Prostate gland (tissue), 2 donors: ENCODE measurements around the gene CLCNKA. TPM values are rescaled to one million over a fixed set of nuclear protein-coding genes. Genes with fewer than 3 reads are reported as not detected.
A peak's percentile ranks its signal among the peaks of the same experiment; 100 is the strongest.

ENCODE experiments used
- DNase-seq: peaks from one replicate; pipeline ENCODE4 v3.0.0-alpha.2; 2019; ENCODE audit warnings: low spot score
- H3K27ac ChIP-seq, 2 donors: fragments of 200-600 bp; sonication (generic); 2 replicates each; pipeline ENCODE4 v1.5.1; 2017 to 2019
- H3K27me3 ChIP-seq: fragments of 200-600 bp; sonication (generic); replicated peaks from 2 replicates; pipeline ENCODE4 v1.5.1; 2019; ENCODE audit not compliant: insufficient read depth
- H3K36me3 ChIP-seq, 2 donors: fragments of 200-600 bp; sonication (generic); 1 replicate in 1 of 2; 2 replicates in 1 of 2; pipeline versions ENCODE4 v1.5.1 to v1.8.1; 2017 to 2019
- H3K4me1 ChIP-seq: fragments of 200-600 bp; sonication (generic); replicated peaks from 2 replicates; pipeline ENCODE4 v1.5.1; 2019
- H3K4me3 ChIP-seq, 2 donors: fragments of 200-600 bp; sonication (generic); 2 replicates each; pipeline ENCODE4 v1.5.1; 2017 to 2019
- H3K9me3 ChIP-seq: fragments of 200-600 bp; sonication (generic); 2 replicates; pipeline ENCODE4 v1.5.1; 2017
- CTCF ChIP-seq, 4 experiments: fragments of 200-600 bp in 2 of 4; fragments of 450-650 bp in 2 of 4; sonication (generic) in 2 of 4; IDR thresholded peaks; 1 replicate in 3 of 4; 2 replicates in 1 of 4; pipeline ENCODE4 v1.5.1; 2016 to 2019; ENCODE audit warnings: antibody characterized with exemption in 4 of 4, mild to moderate bottlenecking in 2 of 4, moderate library complexity in 2 of 4
- POLR2A ChIP-seq: fragments of 450-650 bp; IDR thresholded peaks from one replicate; pipeline ENCODE4 v1.6.1; 2016; ENCODE audit warnings: antibody characterized with exemption, mild to moderate bottlenecking
- POLR2AphosphoS5 ChIP-seq: sonication (generic); formaldehyde crosslinking; IDR thresholded peaks from one replicate; pipeline ENCODE4 v1.6.1; 2017; ENCODE audit warnings: antibody characterized with exemption
- WGBS: methylation state at CpG from one replicate; pipeline ENCODE4 v1.1.5; 2018; 5-methylcytosine and 5-hydroxymethylcytosine counted together
- intact Hi-C: fragments of 100-400 bp; cut with DNase I; formaldehyde crosslinking; loops from one replicate; pipeline ENCODE4 v1.14.2; 2022
- small RNA-seq, 2 donors: library from RNA; depleted of rRNA; stranded (forward); fragments of <200 nt; gene quantifications; one replicate each; pipeline ENCODE3, GENCODE V24; 2016
- total RNA-seq, 2 donors: library from RNA; depleted of rRNA; stranded (reverse); fragments of >200 nt; gene quantifications; one replicate each; pipeline ENCODE4 v1.1.0, GENCODE V29; 2016

Gene CLCNKA
- total RNA-seq, 2 donors from 2014 or later: 0.41 to 2.1 TPM

- intact Hi-C loops: loop anchor here (5.0 kb wide), 1 partner anchor 272 kb away; the partner anchor contains the start of gene FBXO42
- no peak overlapping the region for H3K27ac ChIP-seq
- WGBS: 93% methylated on average over 5 of the region's 5 CpGs
- H3K27me3 ChIP-seq: no peaks in the 10 kb centered on the region
- no peak for DNase-seq
- no peak overlapping the region for H3K4me3 ChIP-seq
- no peaks in the 10 kb centered on the region for H3K9me3 ChIP-seq
- no peaks in the 10 kb centered on the region for H3K36me3 ChIP-seq
- TF ChIP-seq CTCF (IDR thresholded peaks at IDR 0.05): no peak
- H3K4me1 ChIP-seq: peaks cover 2% of the 10 kb centered on the region
Measured at GRCh38 chr1:16080422-16081150, 58.8 kb downstream of the CLCNKA start.

- no peak overlapping the region for H3K4me3 ChIP-seq
- no peaks in the 10 kb centered on the region for H3K9me3 ChIP-seq
- TF ChIP-seq CTCF (IDR thresholded peaks at IDR 0.05): no peak
- no peak for TF ChIP-seq POLR2AphosphoS5
- no peak for TF ChIP-seq POLR2A
- no peaks in the 10 kb centered on the region for H3K27me3 ChIP-seq
- WGBS: 87% methylated on average over 9 of the region's 9 CpGs
- no peak overlapping the region for H3K27ac ChIP-seq
- no peak for DNase-seq
- H3K4me1 ChIP-seq: peaks cover 2% of the 10 kb centered on the region
- no peaks in the 10 kb centered on the region for H3K36me3 ChIP-seq
- intact Hi-C loops: loop anchor here (2.0 to 5.0 kb wide), 2 partner anchors 73 to 271 kb away; partner anchors contain the start of gene FBXO42
Measured at GRCh38 chr1:16081636-16082035, 59.8 kb downstream of the CLCNKA start.

- WGBS: 69% methylated on average over 9 of the region's 9 CpGs
- peak; percentile 52 for DNase-seq
- intact Hi-C loops: loop anchor here (2.0 to 5.0 kb wide), 2 partner anchors 72 to 270 kb away; partner anchors contain the start of gene FBXO42
- no peaks in the 10 kb centered on the region for H3K9me3 ChIP-seq
- H3K27me3 ChIP-seq: no peaks in the 10 kb centered on the region
- H3K4me1 ChIP-seq: peaks cover 2% of the 10 kb centered on the region
- no peak overlapping the region for H3K27ac ChIP-seq
- TF ChIP-seq POLR2A: no peak
- peak; percentile 34 for TF ChIP-seq POLR2AphosphoS5
- peak; percentile 81 to 89 (median 82) for TF ChIP-seq CTCF (IDR thresholded peaks at IDR 0.05)
- H3K36me3 ChIP-seq: no peaks in the 10 kb centered on the region
- H3K4me3 ChIP-seq: no peak overlapping the region
Measured at GRCh38 chr1:16082283-16083038, 60.6 kb downstream of the CLCNKA start.

GRCh38 chr1:16083486-16083885 is 61.6 kb downstream of the CLCNKA start:
- WGBS: 55% methylated on average over 5 of the region's 5 CpGs
- intact Hi-C loops: loop anchor here (2.0 to 5.0 kb wide), 2 partner anchors 71 to 269 kb away; partner anchors contain the start of gene FBXO42
- DNase-seq: no peak

More at GRCh38 chr1:16083486-16083885, 61.6 kb downstream of the CLCNKA start:
- H3K9me3 ChIP-seq: no peaks in the 10 kb centered on the region
- no peak overlapping the region for H3K27ac ChIP-seq
- no peak overlapping the region for H3K4me3 ChIP-seq
- TF ChIP-seq POLR2AphosphoS5 (no peak), POLR2A (no peak), CTCF (IDR thresholded peaks at IDR 0.05) (no peak)
- H3K4me1 ChIP-seq: peaks cover 2% of the 10 kb centered on the region
- H3K36me3 ChIP-seq: no peaks in the 10 kb centered on the region
- H3K27me3 ChIP-seq: no peaks in the 10 kb centered on the region

Small RNAs within 50 kb of the gene (small RNA-seq; reads per million reads assigned to genes)
- 0 reads per million in 2 donors for gene AL355994.1
- 0 reads per million in 2 donors for gene AL355994.5

Other genes with a start within 250 kb of the CLCNKA start
- gene UQCRHL, start 214.4 kb upstream of the CLCNKA start, total RNA-seq: 1 to 10 TPM; 1.6 to 2.4 TPM
- gene SPEN, start 174.3 kb upstream of the CLCNKA start, total RNA-seq: 10 to 100 TPM; 31.9 to 48.3 TPM
- gene ZBTB17, start 45.9 kb upstream of the CLCNKA start, total RNA-seq: 10 to 100 TPM; 28.2 to 50.8 TPM
- 1 to 10 TPM in 1 of 2 donors, not detected in 1; 2.7 TPM for gene SRARP, start 17.8 kb upstream of the CLCNKA start, total RNA-seq
- gene HSPB7, start 4.0 kb upstream of the CLCNKA start, total RNA-seq: 10 to 100 TPM; 11.4 to 20.4 TPM
- 1 to 10 TPM; 1.0 to 1.9 TPM for gene CLCNKB, start 21.7 kb downstream of the CLCNKA start, total RNA-seq
- not detected for gene FAM131C, start 51.6 kb downstream of the CLCNKA start, total RNA-seq
- 10 to 100 TPM; 14.8 to 17.7 TPM for gene EPHA2, start 134.0 kb downstream of the CLCNKA start, total RNA-seq
- gene ARHGEF19, start 190.6 kb downstream of the CLCNKA start, total RNA-seq: 10 to 100 TPM; 13.1 to 18.8 TPM
- gene CPLANE2, start 215.1 kb downstream of the CLCNKA start, total RNA-seq: 10 to 100 TPM in 1 of 2 donors, 1 to 10 TPM in 1; 5.5 to 12.9 TPM